AG04449 (cell line): ENCODE results near the gene TYRP1.

Experiments used
- CTCF ChIA-PET: fragments of 350-600 bp; formaldehyde crosslinking; extraction: SDS; loops from one replicate; lab custom pipeline; 2021; ENCODE audit warnings: antibody characterized with exemption; lab: Yijun Ruan, JAX
- POLR2A ChIA-PET: fragments of 400-600, 350-600 bp; formaldehyde crosslinking; extraction: SDS; loops from one replicate; lab custom pipeline; 2020; ENCODE audit warnings: antibody characterized with exemption, inconsistent platforms; lab: Yijun Ruan, JAX
- DNase-seq: peaks from one replicate; pipeline ENCODE4 v3.0.0-alpha.2; 2010; ENCODE audit warnings: low read depth, low spot score
- H3K4me3 ChIP-seq: 2 replicates; pipeline ENCODE4 v1.5.1; 2011; ENCODE audit warnings: low read depth, mild to moderate bottlenecking, control low read depth, low read length
- CTCF ChIP-seq: IDR thresholded peaks from one replicate; pipeline ENCODE4 v1.5.1; 2011; ENCODE audit warnings: mild to moderate bottlenecking, moderate library complexity, low read length, control low read depth, inconsistent platforms; ENCODE audit not compliant: insufficient read depth; ENCODE audit errors: missing control alignments

Gene TYRP1

DNA sequence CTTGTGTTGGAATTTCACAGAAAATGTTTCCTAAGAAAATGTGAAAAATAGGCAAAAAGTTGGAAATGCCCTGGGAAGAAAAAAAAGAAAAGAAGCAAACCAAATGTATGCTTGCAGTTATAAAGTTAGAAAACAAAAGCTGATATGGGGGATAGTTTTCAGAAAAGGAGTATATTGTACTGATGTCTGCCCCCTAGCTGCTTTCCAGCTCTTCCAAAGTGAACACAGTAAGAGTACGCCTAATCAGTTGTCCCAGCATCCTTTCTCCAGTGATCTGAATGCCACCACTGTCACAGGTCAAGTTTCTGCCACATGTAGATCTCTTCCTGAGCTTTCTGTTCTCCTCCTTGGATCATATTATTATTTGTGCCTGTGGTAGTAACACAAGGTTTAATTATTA, 5.8 kb downstream of the TYRP1 start:
- ChIA-PET CTCF (interaction anchor here (0.6 to 1.3 kb wide), 3 partner anchors 9 to 391 kb away, joined by 3 to 4 read pairs (median 3); no protein-coding TSS in a partner anchor), POLR2A (no interaction called here)
- no peak overlapping the region for H3K4me3 ChIP-seq
- TF ChIP-seq CTCF = peak; percentile 10
- DNase-seq = no peak

DNA sequence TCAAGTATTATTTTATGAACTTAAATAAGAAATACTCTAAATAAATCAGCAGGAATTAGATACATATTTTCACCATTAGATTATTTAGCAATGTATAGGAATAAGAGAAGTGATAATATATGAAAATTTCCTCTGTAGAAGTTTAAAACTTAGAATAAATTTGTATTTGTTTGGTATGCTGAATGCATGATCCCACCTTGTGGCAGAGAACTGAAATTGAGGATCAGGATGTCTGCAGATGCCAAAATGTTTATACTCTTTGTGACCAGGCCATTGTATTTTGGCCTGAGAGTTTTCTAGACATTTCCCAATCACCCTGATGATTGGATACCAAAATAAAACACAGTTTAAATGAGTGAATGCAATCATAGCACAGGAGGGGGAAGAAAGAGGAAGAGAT, 6.3 kb downstream of the TYRP1 start:
- peak; percentile 37 for TF ChIP-seq CTCF
- ChIA-PET POLR2A (no interaction called here), CTCF (interaction anchor here (1.2 kb wide), 1 partner anchor 16 kb away, joined by 3 read pairs; no protein-coding TSS in a partner anchor)
- no peak for DNase-seq
- H3K4me3 ChIP-seq = no peak overlapping the region

DNA sequence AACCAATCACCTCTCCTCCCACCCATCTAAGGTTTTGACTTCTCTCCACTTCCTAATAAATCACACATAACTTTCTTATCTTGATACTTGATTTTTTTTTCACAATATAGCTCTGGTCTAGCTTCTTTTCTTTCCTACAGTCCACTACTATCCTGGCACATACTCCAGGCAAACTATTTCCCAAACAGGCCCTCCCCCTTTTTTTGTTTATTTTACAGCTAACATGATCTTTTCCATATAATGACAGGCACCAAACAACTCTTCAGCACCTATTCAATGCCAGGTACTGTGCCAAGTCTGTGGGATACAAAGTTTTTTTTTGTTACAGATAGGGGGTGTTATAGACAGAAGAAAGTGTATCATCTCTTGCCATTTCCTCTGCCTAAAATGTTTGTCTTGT, 7.9 kb downstream of the TYRP1 start:
- POLR2A ChIA-PET = no interaction called here
- CTCF ChIA-PET = interaction anchor here (1.3 to 2.1 kb wide), 5 partner anchors 18 to 389 kb away, joined by 3 to 12 read pairs (median 6); no protein-coding TSS in a partner anchor
- DNase-seq = no peak
- no peak for TF ChIP-seq CTCF
- no peak overlapping the region for H3K4me3 ChIP-seq

DNA sequence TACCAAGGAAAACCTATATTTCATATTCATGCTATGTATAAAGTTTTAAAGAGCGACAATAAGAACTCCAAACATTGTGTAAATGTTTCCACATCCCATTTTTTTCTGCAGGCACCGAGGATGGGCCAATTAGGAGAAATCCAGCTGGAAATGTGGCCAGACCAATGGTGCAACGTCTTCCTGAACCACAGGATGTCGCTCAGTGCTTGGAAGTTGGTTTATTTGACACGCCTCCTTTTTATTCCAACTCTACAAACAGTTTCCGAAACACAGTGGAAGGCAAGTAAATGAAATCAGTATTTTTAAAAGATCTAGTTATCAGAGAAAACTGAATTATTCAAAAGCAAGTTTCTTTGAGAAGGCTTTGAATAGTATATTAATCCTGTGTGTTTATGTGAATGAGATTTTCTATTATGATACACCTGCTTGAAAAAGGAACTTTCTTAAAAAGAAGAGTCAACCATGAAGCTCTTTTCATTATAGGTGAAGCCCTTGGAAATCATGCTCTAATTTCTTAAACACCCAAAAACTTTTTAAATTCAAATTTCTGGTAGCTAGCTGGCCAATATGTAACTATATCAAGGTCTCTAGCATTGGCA, 9.1 kb downstream of the TYRP1 start:
- no peak for DNase-seq
- CTCF ChIA-PET = interaction anchor here (0.7 to 4.6 kb wide), 11 partner anchors 8 to 388 kb away, joined by 3 to 22 read pairs (median 4); no protein-coding TSS in a partner anchor
- POLR2A ChIA-PET = no interaction called here
- TF ChIP-seq CTCF = peak; percentile 68
- H3K4me3 ChIP-seq = no peak overlapping the region

DNA sequence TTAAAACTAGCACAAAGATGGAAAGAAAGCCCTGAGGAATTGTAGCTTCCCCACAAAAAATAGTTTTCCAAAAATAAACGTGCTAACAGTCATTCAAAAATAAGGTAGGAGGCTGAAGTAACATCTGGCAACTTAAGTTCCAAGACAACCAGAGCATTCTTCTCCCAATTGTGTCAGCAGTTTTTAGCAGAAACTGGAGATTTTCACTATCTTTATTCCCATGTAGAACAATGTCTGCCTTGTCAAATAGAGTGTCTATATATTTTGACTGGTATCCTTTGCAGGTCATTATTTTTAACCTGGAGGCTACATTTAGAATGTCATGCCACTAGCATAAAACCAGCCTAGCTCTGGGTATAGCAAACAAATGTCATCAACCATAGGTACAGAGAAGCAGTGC, 10.8 kb downstream of the TYRP1 start:
- no peak for TF ChIP-seq CTCF
- ChIA-PET CTCF (interaction anchor here (0.8 to 4.6 kb wide), 5 partner anchors 15 to 384 kb away, joined by 3 to 22 read pairs (median 5); no protein-coding TSS in a partner anchor), POLR2A (no interaction called here)
- H3K4me3 ChIP-seq = no peak overlapping the region
- no peak for DNase-seq

DNA sequence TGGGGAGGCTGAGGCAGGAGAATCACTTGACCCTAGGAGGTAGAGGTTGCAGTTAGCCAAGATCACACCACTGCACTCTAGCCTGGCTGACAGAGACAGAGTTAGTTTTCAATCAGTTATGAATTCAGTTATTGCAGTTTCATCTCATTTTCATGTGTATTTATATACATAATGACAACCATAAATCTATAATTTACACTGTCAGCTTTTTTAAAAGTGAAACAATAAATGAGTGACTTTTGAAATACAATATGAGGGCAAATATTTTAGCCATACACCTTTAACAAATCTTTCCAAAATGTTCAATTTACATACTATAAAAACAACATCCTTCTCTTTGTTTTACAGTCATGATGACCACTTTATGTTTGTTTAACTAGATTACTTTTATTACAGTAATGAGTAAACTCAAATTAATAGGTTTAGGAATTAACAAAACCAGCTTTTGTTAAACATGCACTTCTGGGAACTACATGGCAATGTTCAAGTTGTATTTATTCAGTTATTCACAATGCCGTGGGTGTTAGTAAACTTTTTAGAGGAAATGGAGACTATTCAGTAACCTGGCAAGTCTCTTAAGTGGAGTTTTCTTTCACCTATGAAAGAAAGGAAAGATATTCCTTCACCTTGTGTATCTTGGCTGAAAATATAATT, 12.7 kb downstream of the TYRP1 start:
- no peak for TF ChIP-seq CTCF
- H3K4me3 ChIP-seq = no peak overlapping the region
- POLR2A ChIA-PET = no interaction called here
- no peak for DNase-seq
- CTCF ChIA-PET = interaction anchor here (2.2 to 4.6 kb wide), 2 partner anchors 13 to 383 kb away, joined by 5 to 22 read pairs; no protein-coding TSS in a partner anchor
